BLaER1 treated with 17β-estradiol and CSF1 and Interleukin-3, amounts not matched to agents 10 nM and 100 nM (cell line): Measurements from ENCODE around the gene MAOB.
A peak's percentile ranks its signal among the peaks of the same experiment; 100 is the strongest.

ENCODE experiments used
- H3K27ac ChIP-seq, 11 experiments: shearing (Covaris generic); formaldehyde crosslinking; 2 replicates each; pipeline ENCODE4 v1.8.1; 2022
- H3K27me3 ChIP-seq, 11 experiments: shearing (Covaris generic); formaldehyde crosslinking; 2 replicates each; pipeline ENCODE4 v1.8.1; 2022
- H3K36me3 ChIP-seq, 11 experiments: shearing (Covaris generic); formaldehyde crosslinking; 2 replicates each; pipeline ENCODE4 v1.8.1; 2022
- H3K4me1 ChIP-seq, 10 experiments: shearing (Covaris generic); formaldehyde crosslinking; 2 replicates each; pipeline ENCODE4 v1.8.1; 2022
- H3K4me2 ChIP-seq, 11 experiments: shearing (Covaris generic); formaldehyde crosslinking; 2 replicates each; pipeline ENCODE4 v1.8.1; 2022
- H3K4me3 ChIP-seq, 10 experiments: shearing (Covaris generic); formaldehyde crosslinking; 2 replicates each; pipeline ENCODE4 v1.8.1; 2022
- H3K9ac ChIP-seq, 11 experiments: shearing (Covaris generic); formaldehyde crosslinking; 2 replicates each; pipeline ENCODE4 v1.8.1; 2022
- H3K9me3 ChIP-seq, 11 experiments: shearing (Covaris generic); formaldehyde crosslinking; replicated peaks in 1 of 11; 2 replicates each; pipeline ENCODE4 v1.8.1; 2022
- H4K20me1 ChIP-seq, 11 experiments: shearing (Covaris generic); formaldehyde crosslinking; 2 replicates each; pipeline ENCODE4 v1.8.1; 2022
- Cebpa-rat ChIP-seq, 11 experiments: shearing (Covaris generic); IDR thresholded peaks; 2 replicates each; pipeline ENCODE4 v1.8.1; 2022

MAOB gene

GRCh38 chrX:43809463-43809862 is 72.8 kb downstream of the MAOB start:
- H4K20me1 ChIP-seq = no peaks in the 10 kb centered on the region
- H3K4me2 ChIP-seq = peak overlapping the region in 8 of 11 experiments; percentile 7 to 42 (median 32); a peak in 14 of 22 replicates
- no peak overlapping the region for H3K4me3 ChIP-seq
- H3K9me3 ChIP-seq = peaks cover 0 to 6% (median 0%) of the 10 kb centered on the region in 11 experiments; a peak in 2 of 22 replicates
- H3K36me3 ChIP-seq = no peaks in the 10 kb centered on the region
- H3K4me1 ChIP-seq = peaks cover 5 to 19% (median 11%) of the 10 kb centered on the region in 10 experiments; a peak in 13 of 20 replicates
- H3K27ac ChIP-seq = peak overlapping the region in 5 of 11 experiments; percentile 10 to 43 (median 27); a peak in 5 of 22 replicates
- no peak overlapping the region for H3K9ac ChIP-seq
- peak in 2 of 11 experiments; percentile 41 to 67; a peak in 3 of 22 replicates for TF ChIP-seq Cebpa-rat (IDR thresholded peaks at IDR 0.05)
- peaks cover 0 to 10% (median 0%) of the 10 kb centered on the region in 11 experiments; a peak in 5 of 22 replicates for H3K27me3 ChIP-seq

GRCh38 chrX:43808231-43808630 is 74.0 kb downstream of the MAOB start:
- TF ChIP-seq Cebpa-rat (IDR thresholded peaks at IDR 0.05) = no peak
- Histone ChIP-seq H3K27me3 (peaks cover 0 to 10% (median 0%) of the 10 kb centered on the region in 11 experiments; a peak in 5 of 22 replicates), H3K4me2 (no peak overlapping the region), H3K4me3 (no peak overlapping the region), H4K20me1 (no peaks in the 10 kb centered on the region), H3K4me1 (peaks cover 0 to 10% (median 8%) of the 10 kb centered on the region in 10 experiments; a peak in 8 of 20 replicates), H3K36me3 (no peaks in the 10 kb centered on the region), H3K9ac (no peak overlapping the region), H3K27ac (no peak overlapping the region), H3K9me3 (peaks cover 0 to 6% (median 0%) of the 10 kb centered on the region in 11 experiments; a peak in 2 of 22 replicates)

- Histone ChIP-seq H3K4me3 (no peak overlapping the region), H3K4me2 (no peak overlapping the region), H3K27ac (no peak overlapping the region)
These were observed 76.7 kb downstream of the MAOB start for GRCh38 chrX:43805579-43805978.

GRCh38 chrX:43804021-43804420 is 78.2 kb downstream of the MAOB start:
- Histone ChIP-seq H3K9me3 (no peaks in the 10 kb centered on the region), H3K9ac (no peak overlapping the region), H4K20me1 (no peaks in the 10 kb centered on the region), H3K27me3 (peaks cover 0 to 10% (median 0%) of the 10 kb centered on the region in 11 experiments; a peak in 5 of 22 replicates), H3K4me3 (no peak overlapping the region), H3K4me2 (no peak overlapping the region), H3K4me1 (peaks cover 0 to 3% (median 1%) of the 10 kb centered on the region in 10 experiments; a peak in 5 of 20 replicates), H3K36me3 (no peaks in the 10 kb centered on the region), H3K27ac (no peak overlapping the region)
- TF ChIP-seq Cebpa-rat (IDR thresholded peaks at IDR 0.05) = no peak

More at GRCh38 chrX:43805579-43805978, 76.7 kb downstream of the MAOB start:
- TF ChIP-seq Cebpa-rat (IDR thresholded peaks at IDR 0.05) = no peak
- H3K9me3 ChIP-seq = no peaks in the 10 kb centered on the region
- peaks cover 0 to 10% (median 8%) of the 10 kb centered on the region in 10 experiments; a peak in 8 of 20 replicates for H3K4me1 ChIP-seq
- H4K20me1 ChIP-seq = no peaks in the 10 kb centered on the region
- no peaks in the 10 kb centered on the region for H3K36me3 ChIP-seq
- no peak overlapping the region for H3K9ac ChIP-seq
- peaks cover 0 to 10% (median 0%) of the 10 kb centered on the region in 11 experiments; a peak in 5 of 22 replicates for H3K27me3 ChIP-seq

GRCh38 chrX:43785930-43786591 is 96.2 kb downstream of the MAOB start:
- Histone ChIP-seq H3K4me3 (no peak overlapping the region), H3K4me2 (no peak overlapping the region), H3K9me3 (peaks cover 10 to 24% (median 14%) of the 10 kb centered on the region in 11 experiments; a peak in 20 of 22 replicates), H4K20me1 (no peaks in the 10 kb centered on the region), H3K27ac (no peak overlapping the region), H3K27me3 (peaks cover 3 to 18% (median 10%) of the 10 kb centered on the region in 11 experiments; a peak in 11 of 22 replicates), H3K36me3 (no peaks in the 10 kb centered on the region), H3K9ac (no peak overlapping the region), H3K4me1 (no peaks in the 10 kb centered on the region)
- no peak for TF ChIP-seq Cebpa-rat (IDR thresholded peaks at IDR 0.05)

- H4K20me1 ChIP-seq = no peaks in the 10 kb centered on the region; a peak in 1 of 22 replicates
These were observed 124.2 kb downstream of the MAOB start for GRCh38 chrX:43758044-43758443.

GRCh38 chrX:43756076-43756475 is 126.2 kb downstream of the MAOB start:
- Histone ChIP-seq H4K20me1 (no peaks in the 10 kb centered on the region; a peak in 1 of 22 replicates), H3K27me3 (peaks cover 44 to 97% (median 87%) of the 10 kb centered on the region in 11 experiments), H3K27ac (no peak overlapping the region), H3K36me3 (no peaks in the 10 kb centered on the region), H3K9me3 (peaks cover 0 to 7% (median 0%) of the 10 kb centered on the region in 11 experiments; a peak in 4 of 22 replicates), H3K4me2 (no peak overlapping the region), H3K9ac (no peak overlapping the region), H3K4me1 (peaks cover 0 to 5% (median 0%) of the 10 kb centered on the region in 10 experiments; a peak in 6 of 20 replicates), H3K4me3 (no peak overlapping the region)
- no peak for TF ChIP-seq Cebpa-rat (IDR thresholded peaks at IDR 0.05)

More at GRCh38 chrX:43758044-43758443, 124.2 kb downstream of the MAOB start:
- no peaks in the 10 kb centered on the region for H3K36me3 ChIP-seq
- H3K4me2 ChIP-seq = no peak overlapping the region
- H3K27ac ChIP-seq = no peak overlapping the region
- H3K9me3 ChIP-seq = no peaks in the 10 kb centered on the region
- H3K4me3 ChIP-seq = no peak overlapping the region
- no peak overlapping the region for H3K9ac ChIP-seq
- peaks cover 44 to 86% (median 74%) of the 10 kb centered on the region in 11 experiments for H3K27me3 ChIP-seq
- TF ChIP-seq Cebpa-rat (IDR thresholded peaks at IDR 0.05) = no peak
- H3K4me1 ChIP-seq = no peaks in the 10 kb centered on the region

- H3K4me3 ChIP-seq = no peak overlapping the region
- H3K4me1 ChIP-seq = peaks cover 0 to 27% (median 5%) of the 10 kb centered on the region in 10 experiments; a peak in 9 of 20 replicates
- H3K36me3 ChIP-seq = no peaks in the 10 kb centered on the region
- no peaks in the 10 kb centered on the region; a peak in 1 of 22 replicates for H4K20me1 ChIP-seq
- peaks cover 48 to 90% (median 82%) of the 10 kb centered on the region in 11 experiments for H3K27me3 ChIP-seq
- H3K4me2 ChIP-seq = no peak overlapping the region
- no peak overlapping the region for H3K27ac ChIP-seq
- no peak overlapping the region for H3K9ac ChIP-seq
- peaks cover 0 to 7% (median 0%) of the 10 kb centered on the region in 11 experiments; a peak in 4 of 22 replicates for H3K9me3 ChIP-seq
- no peak for TF ChIP-seq Cebpa-rat (IDR thresholded peaks at IDR 0.05)
These were observed 128.6 kb downstream of the MAOB start for GRCh38 chrX:43753637-43754036.

GRCh38 chrX:43750248-43750676 is 132.0 kb downstream of the MAOB start:
- H3K27ac ChIP-seq = peak overlapping the region in 4 of 11 experiments; percentile 24 to 62 (median 43); a peak in 8 of 22 replicates
- no peaks in the 10 kb centered on the region for H3K36me3 ChIP-seq
- H4K20me1 ChIP-seq = no peaks in the 10 kb centered on the region
- H3K4me2 ChIP-seq = peak overlapping the region in 5 of 11 experiments; percentile 31 to 66 (median 61); a peak in 10 of 22 replicates
- H3K9me3 ChIP-seq = peaks cover 0 to 7% (median 0%) of the 10 kb centered on the region in 11 experiments; a peak in 4 of 22 replicates
- peaks cover 42 to 88% (median 81%) of the 10 kb centered on the region in 11 experiments for H3K27me3 ChIP-seq
- no peak overlapping the region for H3K4me3 ChIP-seq
- H3K4me1 ChIP-seq = peaks cover 0 to 27% (median 5%) of the 10 kb centered on the region in 10 experiments; a peak in 9 of 20 replicates
- peak overlapping the region in 2 of 11 experiments; percentile 34 to 39; a peak in 3 of 22 replicates for H3K9ac ChIP-seq
- TF ChIP-seq Cebpa-rat (IDR thresholded peaks at IDR 0.05) = no peak
